Cerebellar nuclear complex (tissue), 1 donor: Measurements from ENCODE around the gene FLYWCH1.

ENCODE experiments used
- DNase-seq, 2 experiments: peaks; one replicate each; lab custom pipeline; 2025; lab: John Stamatoyannopoulos, UW

The FLYWCH1 gene

GRCh38 chr16:2983706-2984136 lies 72.0 kb downstream of the FLYWCH1 start:
- peak in 1 of 2 experiments; percentile 22 for DNase-seq

GRCh38 chr16:2985462-2985861 lies 73.7 kb downstream of the FLYWCH1 start:
- DNase-seq, result no peak

GRCh38 chr16:2985893-2986355 lies 74.2 kb downstream of the FLYWCH1 start:
- DNase-seq, result peak; percentile 65 to 78

GRCh38 chr16:2986623-2987188 lies 75.0 kb downstream of the FLYWCH1 start:
- no peak for DNase-seq

- DNase-seq, result no peak
Observed at GRCh38 chr16:2987286-2987685, 75.6 kb downstream of the FLYWCH1 start.

GRCh38 chr16:2987833-2988232 lies 76.1 kb downstream of the FLYWCH1 start:
- no peak for DNase-seq

GRCh38 chr16:2988590-2989099 lies 76.9 kb downstream of the FLYWCH1 start:
- DNase-seq, result no peak

- DNase-seq, result no peak
Observed at GRCh38 chr16:2990891-2991290, 79.2 kb downstream of the FLYWCH1 start.

GRCh38 chr16:2991566-2992261 lies 80.0 kb downstream of the FLYWCH1 start:
- DNase-seq, result no peak

- DNase-seq, result no peak
Observed at GRCh38 chr16:2992383-2993081, 80.8 kb downstream of the FLYWCH1 start.

GRCh38 chr16:2996298-2996697 lies 84.6 kb downstream of the FLYWCH1 start:
- no peak for DNase-seq

- DNase-seq, result no peak
Observed at GRCh38 chr16:2999929-3000328, 88.2 kb downstream of the FLYWCH1 start.

GRCh38 chr16:3000540-3000939 lies 88.8 kb downstream of the FLYWCH1 start:
- no peak for DNase-seq
